Heart right ventricle (tissue), 16 donors: Measurements from ENCODE around the gene PRMT7. TPM values are rescaled to one million over a fixed set of nuclear protein-coding genes. Genes with fewer than 3 reads are reported as not detected.

Experiments
- ATAC-seq, 8 donors: fragments of 200-7000 bp; cut with Tn5 transposase; one replicate each; pipeline ENCODE4 v1.9.1; 2020; ENCODE audit warnings: mild to moderate bottlenecking in 8 of 8, moderate library complexity in 8 of 8, moderate number of reproducible peaks in 1 of 8
- DNase-seq, 2 donors: peaks; one replicate each; pipeline ENCODE4 v3.0.0-alpha.2; 2020
- H3K27ac ChIP-seq, 10 donors: fragments of 200-600 bp; sonication (generic) in 2 of 10; one replicate each; pipeline versions ENCODE4 v1.5.0 to v1.8.0; 2020 to 2022; ENCODE audit warnings: mild to moderate bottlenecking in 3 of 10
- H3K27me3 ChIP-seq, 7 donors: fragments of 200-600 bp; one replicate each; pipeline ENCODE4 v1.8.0; 2021 to 2022; ENCODE audit warnings: mild to moderate bottlenecking in 2 of 7
- H3K36me3 ChIP-seq, 9 donors: fragments of 200-600 bp; sonication (generic) in 1 of 9; one replicate each; pipeline versions ENCODE4 v1.5.0 to v1.8.0; 2020 to 2022; ENCODE audit warnings: mild to moderate bottlenecking in 2 of 9
- H3K4me1 ChIP-seq, 9 donors: fragments of 200-600 bp; sonication (generic) in 1 of 9; one replicate each; pipeline versions ENCODE4 v1.5.0 to v1.8.0; 2020 to 2022; ENCODE audit warnings: mild to moderate bottlenecking in 4 of 9
- H3K4me3 ChIP-seq, 10 donors: fragments of 200-600 bp; sonication (generic) in 2 of 10; one replicate each; pipeline versions ENCODE4 v1.5.0 to v1.8.0; 2020 to 2022; ENCODE audit warnings: mild to moderate bottlenecking in 7 of 10, moderate library complexity in 2 of 10
- H3K9me3 ChIP-seq, 11 donors: fragments of 200-600 bp in 10 of 11; sonication (generic) in 2 of 11; one replicate each; pipeline versions ENCODE4 v1.5.0 to v1.8.0; 2013 to 2022; ENCODE audit warnings: mild to moderate bottlenecking in 2 of 11, control low read depth in 1 of 11, moderate library complexity in 1 of 11
- CTCF ChIP-seq, 9 donors: fragments of 200-600 bp; sonication (generic) in 2 of 9; IDR thresholded peaks; one replicate each; pipeline versions ENCODE4 v1.5.0 to v1.8.0; 2021 to 2022; ENCODE audit warnings: antibody characterized with exemption in 9 of 9, mild to moderate bottlenecking in 5 of 9, moderate library complexity in 1 of 9
- whole genome bisulfite sequencing, 2 donors: extraction: QIAGEN DNeasy Blood & Tissue Kit; methylation state at CpG; one replicate each; pipeline ENCODE4 v1.1.7; 2013; ENCODE audit warnings: inconsistent platforms in 1 of 2; 5-methylcytosine and 5-hydroxymethylcytosine counted together
- intact Hi-C, 10 donors: fragments of 100-400 bp; cut with DNase I; formaldehyde crosslinking; loops; one replicate each; pipeline versions ENCODE4 v1.11.1 to v1.14.2; 2022
- polyA plus RNA-seq, 2 donors: library from polyadenylated mRNA; stranded (reverse); fragments of 200-250 nt; gene quantifications; one replicate each; pipeline ENCODE4 v1.2.3, GENCODE V29; 2013
- total RNA-seq, 10 donors: library from RNA; stranded (reverse); fragmentation: NEBNext Ultra II Directional in 3 of 10; extraction: Animal tissue kit (Norgen Biotek cat#: 25700) in 3 of 10; gene quantifications; one replicate each; pipeline versions ENCODE4 v1.2.1 to v1.2.4, GENCODE V29; 2021 to 2023
- donor health status: Arrhythmogenic right ventricular cardiomyopathy.
- donor health status: ischemic (EF 13 %, LVEDD 7.1; RV severe dilation, severe dysfunction).
- donor health status: healthy with polysubstance abuse.
- donor health status: DM: no; HTN: yes; CAD: no.
- donor health status: DM: no; HTN: no; CAD: no.
- donor health status: ischemic (EF 25% LVEDD 6.9; RV normal size, moderate dysfunction).
- donor health status: ischemic (EF 25% LVEDD 5.7; RV mildly dilated, moderate dysfunction).
- donor health status: healthy.
- donor health status: DM: yes; HTN: yes; CAD: no.
- donor health status: Ischemic cardiomyopathy.
- donor health status: ischemic (EF 35%, LVEDD 5.7; RV mildly dilated, moderate dysfunction).
- donor health status: nonischemic (EF 11% LVEDD 7.7; RV severe dilation, severe dysfunction).
- donor health status: DM: yes; HTN: yes; CAD: no.
- donor health status: PGD.
- donor health status: ischemic (EF 29% LVEDD 5.4; RV normal size, mild dysfunction).
- donor health status: nonischemic (EF 23%, LVEDD 6.1; RV moderate dilation, normal function).

The PRMT7 gene
- total and polyA plus RNA-seq, 12 donors, result 18.1 to 57.8 (median 30.7) TPM

DNA sequence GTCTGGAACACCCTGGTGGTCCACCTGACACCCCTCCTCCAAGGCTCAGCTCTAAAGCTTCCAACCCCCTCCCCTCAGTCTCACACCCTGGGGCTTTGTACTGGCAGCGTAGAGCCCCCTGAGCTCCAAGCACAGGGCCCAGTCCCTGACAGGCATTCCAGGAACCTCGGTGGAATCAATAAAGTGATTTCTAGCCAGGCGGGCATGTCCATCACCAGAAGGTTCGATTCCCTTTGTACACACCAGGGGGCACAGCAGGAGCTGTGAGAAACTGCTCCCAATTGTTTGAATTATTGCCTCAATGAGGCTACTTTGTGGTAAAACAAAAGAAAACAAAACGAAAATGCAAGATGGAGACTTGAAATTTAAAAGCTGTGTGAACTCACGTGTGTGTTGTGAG, 85.7 kb downstream of the PRMT7 start:
- no peaks in the 10 kb centered on the region for H3K4me1 ChIP-seq
- TF ChIP-seq CTCF (IDR thresholded peaks at IDR 0.05), result peak in 8 of 9 donors; percentile 45 to 72 (median 64)
- H3K36me3 ChIP-seq, result no peaks in the 10 kb centered on the region
- WGBS, 2 donors, result 33 to 43% methylated on average over 6 of the region's 6 CpGs
- intact Hi-C loops, result loop anchor here in 9 of 10 donors (1.0 to 10.0 kb wide), 7 partner anchors 78 to 116 kb away; no protein-coding TSS in a partner anchor
- H3K9me3 ChIP-seq, result no peaks in the 10 kb centered on the region
- no peak overlapping the region for H3K4me3 ChIP-seq
- DNase-seq (no peak), ATAC-seq (peak in 1 of 8 donors; percentile 28)
- H3K27ac ChIP-seq, result no peak overlapping the region
- H3K27me3 ChIP-seq, result peaks cover 0 to 12% (median 0%) of the 10 kb centered on the region in 7 donors

DNA sequence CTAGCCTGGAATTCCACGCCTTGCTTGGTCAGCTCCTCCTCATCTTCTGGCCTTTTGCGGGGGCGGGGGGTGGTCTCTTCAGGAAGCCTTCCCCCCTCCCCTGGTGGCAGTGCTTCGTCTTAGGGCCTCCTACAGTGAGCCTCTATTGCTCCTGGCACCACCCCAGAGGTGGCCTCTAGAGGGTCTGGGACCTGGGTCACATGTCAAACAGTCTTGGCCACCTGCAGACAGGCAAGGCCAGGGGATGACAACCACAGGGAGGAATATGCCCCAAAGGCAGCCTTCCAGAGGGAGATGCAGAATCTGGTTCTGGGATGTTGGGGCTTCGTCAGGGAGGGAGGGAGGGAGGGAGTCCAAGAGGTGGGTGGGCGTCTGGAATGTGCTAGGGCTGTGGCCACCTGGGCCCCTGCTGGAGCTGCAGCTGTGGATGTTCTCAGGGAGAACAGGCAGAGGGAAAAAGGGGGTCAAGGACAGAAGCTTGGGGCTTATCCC, 86.9 kb downstream of the PRMT7 start:
- DNase-seq (no peak), ATAC-seq (no peak)
- Histone ChIP-seq H3K36me3 (no peaks in the 10 kb centered on the region), H3K4me3 (no peak overlapping the region), H3K27me3 (peaks cover 0 to 12% (median 0%) of the 10 kb centered on the region in 7 donors), H3K9me3 (no peaks in the 10 kb centered on the region), H3K4me1 (no peaks in the 10 kb centered on the region), H3K27ac (no peak overlapping the region)
- intact Hi-C loops, result loop anchor here in 8 of 10 donors (2.0 to 10.0 kb wide), 6 partner anchors 77 to 115 kb away; no protein-coding TSS in a partner anchor
- no peak for TF ChIP-seq CTCF (IDR thresholded peaks at IDR 0.05)
- WGBS, 2 donors, result 53 to 64% methylated on average over 6 of the region's 6 CpGs

DNA sequence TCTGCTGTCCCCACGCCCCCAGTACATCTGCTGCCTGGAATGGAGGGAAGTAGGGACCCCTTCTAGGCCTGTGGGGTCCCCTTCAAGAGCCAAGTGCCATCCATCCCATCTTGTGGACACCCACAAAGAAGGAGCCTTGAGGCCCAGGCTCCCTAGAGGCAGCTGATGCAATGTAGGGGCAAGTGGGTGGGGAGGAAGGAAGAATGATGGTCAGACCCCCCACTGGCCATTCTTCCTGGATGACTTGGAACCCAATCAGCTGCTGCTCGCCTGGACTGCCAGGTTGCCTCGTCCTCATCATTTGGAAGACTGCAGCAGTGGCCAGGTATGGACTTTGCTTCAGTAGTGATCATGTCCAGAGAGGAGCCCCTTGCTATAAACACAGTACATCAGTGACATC, 88.6 kb downstream of the PRMT7 start:
- Histone ChIP-seq H3K27ac (no peak overlapping the region), H3K9me3 (no peaks in the 10 kb centered on the region), H3K36me3 (no peaks in the 10 kb centered on the region), H3K4me1 (no peaks in the 10 kb centered on the region), H3K4me3 (no peak overlapping the region), H3K27me3 (peaks cover 0 to 12% (median 0%) of the 10 kb centered on the region in 7 donors)
- DNase-seq, result no peak
- no peak for ATAC-seq
- 88 to 94% methylated on average over 3 of the region's 3 CpGs for WGBS, 2 donors
- intact Hi-C loops, result loop anchor here in 6 of 10 donors (5.0 to 10.0 kb wide), 4 partner anchors 75 to 113 kb away; no protein-coding TSS in a partner anchor
- TF ChIP-seq CTCF (IDR thresholded peaks at IDR 0.05), result no peak

GRCh38 chr16:68400083-68400923, 89.5 kb downstream of the PRMT7 start:
- Histone ChIP-seq H3K4me1 (no peaks in the 10 kb centered on the region), H3K4me3 (no peak overlapping the region), H3K9me3 (no peaks in the 10 kb centered on the region), H3K27me3 (peaks cover 0 to 12% (median 0%) of the 10 kb centered on the region in 7 donors), H3K36me3 (no peaks in the 10 kb centered on the region), H3K27ac (no peak overlapping the region)
- intact Hi-C loops, result no loop called here
- DNase-seq (no peak), ATAC-seq (no peak)
- TF ChIP-seq CTCF (IDR thresholded peaks at IDR 0.05), result no peak
- WGBS, 2 donors, result 80 to 83% methylated on average over 5 of the region's 5 CpGs
